GM21723 (cell line): ENCODE data around the gene TMEM26.

Source experiments
- ATAC-seq: cut with Tn5 transposase; IDR thresholded peaks from one replicate; pipeline ENCODE4 v1.9.1; 2021; ENCODE audit warnings: mild to moderate bottlenecking, moderate library complexity; ENCODE audit not compliant: unreplicated experiment

TMEM26 gene

DNA sequence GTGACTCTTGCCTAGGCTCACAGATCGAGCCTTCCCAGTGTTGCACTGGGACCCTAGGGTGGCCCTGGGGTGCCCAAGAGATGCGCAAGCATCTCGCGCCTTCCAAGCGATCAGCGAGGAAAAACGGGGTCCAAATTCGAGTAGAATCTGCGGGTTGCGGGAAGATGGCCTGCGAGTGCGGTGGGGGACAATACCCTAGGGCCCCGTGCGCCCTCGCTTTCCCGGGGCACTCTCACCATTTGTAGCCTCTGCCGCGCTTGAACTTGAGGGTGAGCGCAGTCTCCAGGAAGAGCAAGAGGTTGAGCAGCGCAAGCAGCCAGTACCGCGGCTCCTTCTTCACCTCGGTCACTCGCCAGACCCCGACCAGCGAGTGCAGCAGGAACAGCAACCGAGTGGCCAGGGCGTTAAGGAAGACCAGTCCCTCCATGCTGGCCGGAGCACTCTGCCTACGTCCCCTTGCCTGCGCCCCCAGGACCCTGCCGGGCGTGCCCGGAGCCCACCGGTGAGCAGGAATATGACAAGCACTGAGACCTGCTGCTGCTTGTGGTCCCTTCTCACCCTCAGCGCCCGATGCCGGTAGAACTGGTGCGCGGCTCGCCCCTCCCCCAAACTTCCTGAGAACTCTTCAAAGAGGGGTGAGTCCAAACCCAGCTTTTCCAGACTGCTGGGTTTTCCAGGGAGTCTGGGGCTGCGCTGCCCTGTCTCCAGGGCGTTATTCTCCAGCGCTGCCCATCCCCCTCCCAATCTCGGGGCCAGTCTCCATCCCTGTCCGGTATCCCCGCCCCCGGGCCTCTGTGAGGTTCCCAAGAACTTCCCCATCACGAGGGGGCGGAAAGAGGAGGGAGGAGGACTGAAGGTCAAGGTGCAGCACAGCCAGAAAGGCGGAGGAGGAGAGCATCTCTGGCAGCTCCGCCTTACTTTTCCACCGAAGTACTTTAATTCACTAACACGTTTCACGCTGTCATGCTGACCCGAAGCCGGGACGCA lies at the start of gene TMEM26:
Gene TMEM26, minus strand, starts transcription at position 727 of the 987 bp plus-strand sequence. Its CDS starts 300 bp downstream, at position 427.
- ATAC-seq = no peak

DNA sequence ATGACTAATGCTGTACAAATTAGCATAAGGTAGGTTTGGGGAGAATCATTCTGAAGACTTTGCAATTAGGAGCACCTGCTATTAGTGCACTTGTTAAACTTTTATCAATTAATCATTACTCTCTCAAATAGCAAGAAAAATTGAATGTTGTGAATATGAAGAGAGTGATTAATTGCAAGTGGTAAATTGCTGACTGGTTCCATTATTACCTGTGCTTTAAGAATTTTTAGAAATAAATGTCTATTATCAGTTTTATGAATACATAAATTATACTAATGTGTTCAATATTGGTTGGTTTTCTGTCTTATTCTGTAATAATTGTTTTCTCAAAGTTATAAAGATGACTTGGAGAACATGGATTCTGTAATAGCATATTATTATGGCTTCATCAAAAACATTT lies 47.3 kb upstream of the TMEM26 start:
- ATAC-seq = no peak

DNA sequence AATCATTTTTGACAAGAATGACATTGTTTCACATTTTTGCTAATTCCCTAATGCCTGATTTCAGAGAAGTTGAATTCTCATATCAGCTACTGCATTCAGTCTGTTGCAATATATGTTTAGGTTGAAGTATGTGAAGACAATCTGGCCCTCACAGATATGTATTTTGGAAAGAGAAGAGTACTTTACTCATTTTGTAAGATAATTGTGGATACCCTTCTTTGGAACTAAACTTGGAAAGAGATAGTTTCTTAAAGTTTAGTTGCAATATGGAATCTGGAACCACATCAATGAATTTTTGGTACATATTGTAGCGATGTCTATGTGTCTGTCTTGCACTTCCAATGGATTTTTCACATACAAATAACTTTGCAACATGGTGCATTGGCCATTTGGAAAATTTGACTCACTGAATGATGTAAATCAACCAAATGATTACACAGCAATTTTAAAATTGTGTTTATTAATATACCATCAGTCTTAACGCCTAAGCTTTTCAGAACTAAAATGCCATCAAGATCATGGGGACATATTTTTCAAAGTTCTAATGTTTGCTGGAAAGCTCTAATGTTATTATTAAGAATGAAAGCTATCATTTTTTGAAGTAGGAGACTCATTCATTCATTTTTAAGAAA lies 39.3 kb upstream of the TMEM26 start:
- no peak for ATAC-seq

DNA sequence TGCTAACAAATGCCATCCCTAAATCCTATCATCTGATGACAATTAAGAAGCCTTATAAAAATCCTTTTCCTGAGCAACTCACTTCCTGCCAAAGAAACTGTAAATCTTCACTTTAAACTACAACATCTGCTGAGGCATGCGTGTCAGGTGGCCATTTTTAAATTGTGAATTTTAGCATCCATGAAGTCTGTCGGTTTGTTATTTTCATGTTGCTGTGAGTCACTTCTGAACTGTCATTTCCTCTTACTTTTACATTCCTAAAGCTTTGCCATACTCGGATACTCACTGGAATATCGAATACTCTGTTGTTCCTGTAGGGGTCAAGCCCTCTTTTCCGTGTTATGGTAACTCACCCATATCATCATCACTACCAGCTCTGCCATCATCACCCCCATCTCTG lies 34.3 kb upstream of the TMEM26 start:
- no peak for ATAC-seq

DNA sequence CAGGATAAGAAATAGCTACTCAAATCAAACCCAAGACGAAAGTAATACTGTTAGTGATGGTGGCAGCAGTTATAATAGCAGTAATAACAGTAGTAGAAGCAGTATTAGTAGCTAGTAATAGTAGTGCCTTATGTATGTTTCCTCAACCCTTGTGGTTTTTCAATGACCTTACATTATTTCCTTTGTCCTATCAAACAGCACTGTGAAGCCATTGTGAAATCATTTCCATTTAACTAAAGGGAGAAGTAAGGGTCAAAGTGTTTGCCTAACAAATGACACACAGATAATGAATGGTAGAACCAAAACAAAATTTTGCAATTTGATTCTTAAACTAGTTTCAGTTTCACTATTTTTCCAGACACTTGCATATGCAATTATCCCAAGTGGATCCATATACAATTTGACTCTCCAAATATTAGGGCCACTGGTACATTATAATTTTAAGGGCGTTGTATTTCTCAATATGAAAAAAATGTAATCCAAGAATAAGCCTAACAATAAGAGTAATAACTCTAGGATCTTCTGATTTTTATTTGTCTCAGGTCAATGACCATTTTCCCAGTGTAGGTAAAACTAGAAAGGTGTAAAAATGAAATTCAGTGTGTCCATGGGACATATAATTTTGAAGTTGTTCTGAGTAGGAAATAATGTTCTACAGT lies 33.7 kb upstream of the TMEM26 start:
- no peak for ATAC-seq

DNA sequence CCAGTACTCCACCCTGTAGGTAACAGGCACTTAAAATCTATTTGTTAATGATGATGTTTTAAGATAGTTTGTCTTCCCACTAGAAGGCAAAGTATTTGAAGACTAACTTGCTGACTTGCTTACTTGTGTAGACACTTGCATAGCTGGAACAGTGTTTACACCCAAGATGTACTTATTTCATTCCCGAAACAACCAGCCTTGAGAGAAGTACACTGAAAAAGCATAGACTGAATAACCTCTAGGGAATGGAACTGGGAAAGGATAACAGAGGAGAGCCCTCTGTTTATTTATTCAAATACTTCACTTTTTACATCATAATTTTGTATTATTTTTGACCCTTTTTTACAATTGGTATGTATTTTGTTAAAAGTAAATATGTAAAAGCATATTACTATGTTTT lies 33.1 kb upstream of the TMEM26 start:
- ATAC-seq = no peak

DNA sequence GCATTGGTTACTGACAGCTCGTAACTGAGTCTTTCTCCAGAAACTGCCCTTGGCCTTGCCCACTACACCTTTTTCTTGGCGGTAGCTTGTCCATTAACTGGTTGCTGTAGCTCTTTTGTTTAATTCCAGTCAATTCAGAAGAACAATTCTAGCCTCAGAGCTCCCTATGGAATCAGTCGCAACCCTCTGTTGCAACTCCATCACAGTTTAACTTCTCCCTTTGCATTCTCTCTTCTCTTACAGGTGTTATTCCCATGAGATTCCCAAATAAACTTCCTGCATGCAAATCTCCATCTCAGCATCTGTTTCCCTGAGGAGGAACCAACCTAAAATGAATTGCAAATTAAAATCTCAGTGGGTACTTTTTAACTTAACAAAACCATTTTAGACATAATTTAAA lies 28.4 kb upstream of the TMEM26 start:
- no peak for ATAC-seq

DNA sequence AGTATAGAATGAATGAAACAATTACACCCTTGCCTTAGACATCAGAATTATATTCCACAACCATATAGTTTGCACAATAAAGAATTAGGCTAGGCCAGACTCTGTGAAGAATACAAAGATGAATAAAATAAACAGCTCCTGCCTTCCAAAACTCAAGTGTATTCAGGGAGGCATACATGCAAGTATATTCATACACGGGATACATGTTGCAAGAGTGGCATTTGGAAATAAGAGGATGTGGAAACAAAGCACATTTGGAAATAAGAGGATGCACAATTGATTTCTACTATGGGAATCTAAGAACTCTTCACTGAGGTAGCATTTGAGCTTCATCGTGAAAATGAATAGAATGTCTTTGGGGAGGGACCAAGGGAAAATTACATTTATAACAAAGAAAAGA lies 27.0 kb upstream of the TMEM26 start:
- no peak for ATAC-seq

DNA sequence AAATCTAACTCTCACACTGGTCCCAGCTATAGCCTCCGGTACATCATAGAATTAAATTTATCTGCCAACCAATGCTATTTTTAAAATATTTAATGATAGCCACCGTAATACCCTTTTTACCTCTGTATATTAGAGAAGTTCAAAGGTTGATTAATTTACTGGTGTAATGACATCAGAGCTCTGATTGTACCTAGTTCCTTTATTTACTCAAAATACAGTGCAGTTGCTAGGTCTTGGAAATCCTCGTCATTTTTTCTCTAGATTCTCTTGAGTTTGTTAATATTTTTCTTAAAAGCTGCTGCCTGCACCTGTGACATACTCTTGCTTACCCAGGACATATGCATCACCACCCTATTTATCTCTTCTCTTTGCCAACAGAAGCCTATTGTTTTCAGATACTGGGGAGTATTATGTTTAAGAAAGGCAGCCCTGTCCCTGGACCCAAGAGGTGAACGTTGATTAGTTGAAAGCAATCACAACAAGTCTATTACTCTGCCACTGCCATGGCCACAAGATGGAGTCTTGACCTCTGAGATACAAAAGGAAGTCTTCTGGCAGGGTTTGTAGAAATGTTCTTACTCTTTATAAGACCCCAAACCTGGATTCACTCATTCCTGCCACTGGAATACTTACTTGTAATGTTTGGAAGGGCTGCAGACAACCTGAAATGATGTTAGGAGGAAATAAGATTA lies 25.6 kb upstream of the TMEM26 start:
- no peak for ATAC-seq

DNA sequence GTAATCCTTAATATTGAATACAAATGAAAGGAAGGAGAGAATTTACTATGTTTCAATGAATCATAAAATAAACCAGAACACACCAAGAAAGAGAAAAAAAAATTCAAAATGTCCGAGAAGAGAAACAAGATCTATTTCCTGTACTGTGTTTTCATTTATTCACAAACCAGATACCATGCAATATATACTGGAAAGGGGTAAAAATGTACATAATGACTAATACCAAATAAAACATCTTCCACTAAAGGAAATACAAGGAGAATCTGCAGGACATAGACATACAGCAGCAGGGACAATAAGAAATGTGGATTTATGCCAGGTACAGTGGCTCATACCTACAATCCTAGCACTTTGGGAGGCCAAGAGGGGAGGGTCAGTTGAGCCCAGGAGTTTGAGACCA lies 24.3 kb upstream of the TMEM26 start:
- ATAC-seq = no peak

DNA sequence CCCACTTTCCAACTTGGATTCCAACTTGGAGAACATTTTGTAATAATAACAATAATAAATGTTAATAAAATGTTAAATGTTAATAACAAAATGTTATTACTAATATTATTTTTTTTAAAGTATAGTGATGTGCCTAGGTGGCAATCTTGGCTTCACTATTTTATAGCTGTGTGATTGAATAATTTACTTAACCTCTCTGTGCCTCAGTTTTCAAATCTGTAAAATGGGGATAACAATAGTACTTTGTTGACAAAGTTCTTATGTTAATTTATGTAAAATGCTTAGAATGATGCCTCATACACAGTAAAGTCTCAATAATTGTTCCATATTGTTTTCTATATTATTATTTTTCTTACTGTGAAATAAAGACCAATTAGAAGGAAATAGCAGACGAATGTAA lies 23.3 kb upstream of the TMEM26 start:
- no peak for ATAC-seq

DNA sequence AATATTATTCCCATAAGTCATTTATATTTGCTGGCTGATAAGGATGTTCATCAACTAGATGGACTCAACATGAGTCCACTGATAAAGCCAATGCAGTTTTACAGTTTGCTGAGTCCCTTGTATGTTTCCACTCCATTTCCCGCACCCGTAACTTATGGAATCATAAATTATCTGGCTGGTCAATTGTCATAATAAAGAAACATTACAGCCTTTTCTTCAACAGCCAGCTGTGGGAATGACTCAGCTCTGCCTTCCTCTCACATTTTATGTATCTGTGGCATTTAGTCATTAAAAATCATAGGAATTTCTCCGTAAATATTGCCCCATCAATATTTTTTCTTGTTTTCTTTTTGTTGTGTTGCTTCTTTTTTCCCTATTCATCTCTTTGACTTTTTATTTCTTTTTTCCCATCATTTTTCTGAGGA lies 22.3 kb upstream of the TMEM26 start:
- no peak for ATAC-seq

DNA sequence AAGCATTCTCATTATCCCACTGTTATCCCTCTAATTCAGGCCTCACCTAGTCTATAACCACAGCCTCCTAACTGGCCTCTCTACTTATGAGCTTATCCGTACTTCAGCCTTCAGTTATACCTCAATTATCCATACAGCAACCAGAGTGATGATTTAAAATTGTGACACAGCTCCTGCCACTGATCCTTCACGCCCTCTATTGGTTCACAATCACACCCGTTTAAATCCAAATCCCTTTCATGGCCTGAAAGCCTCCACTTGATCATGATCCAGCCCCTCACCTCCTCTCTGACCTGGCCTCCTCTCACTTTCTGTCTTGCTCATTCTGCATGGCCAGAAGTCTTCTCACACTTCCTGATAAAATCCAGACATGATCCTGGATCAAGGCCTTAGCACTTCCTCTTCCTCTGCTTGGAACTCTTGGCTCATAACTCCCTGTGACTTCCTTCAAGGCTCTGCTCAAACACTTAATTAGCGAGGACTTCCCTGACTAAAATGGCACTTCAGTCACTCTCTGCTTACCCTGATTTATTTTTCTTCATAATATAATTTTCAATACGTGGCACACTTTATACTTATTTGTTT lies 19.0 kb upstream of the TMEM26 start:
- ATAC-seq = no peak

DNA sequence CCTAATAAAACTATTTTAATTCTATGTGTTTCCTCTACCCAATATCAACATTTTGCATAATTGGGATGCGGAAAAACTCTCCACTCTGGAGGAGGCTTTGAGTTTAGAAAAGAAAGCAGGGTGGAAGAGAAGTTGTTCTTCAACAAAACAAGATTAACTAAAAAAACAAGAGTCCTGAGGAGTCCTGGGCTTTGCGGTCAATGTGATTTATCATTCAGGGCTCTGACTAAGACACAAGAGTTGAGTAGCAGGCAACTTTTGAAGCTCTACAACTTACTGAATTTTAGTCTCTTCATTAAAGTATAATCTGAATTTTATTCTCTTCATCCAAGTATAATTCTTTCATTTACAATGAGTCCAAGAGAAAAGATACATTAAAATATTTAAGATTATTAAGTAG lies 18.3 kb upstream of the TMEM26 start:
- ATAC-seq = no peak

DNA sequence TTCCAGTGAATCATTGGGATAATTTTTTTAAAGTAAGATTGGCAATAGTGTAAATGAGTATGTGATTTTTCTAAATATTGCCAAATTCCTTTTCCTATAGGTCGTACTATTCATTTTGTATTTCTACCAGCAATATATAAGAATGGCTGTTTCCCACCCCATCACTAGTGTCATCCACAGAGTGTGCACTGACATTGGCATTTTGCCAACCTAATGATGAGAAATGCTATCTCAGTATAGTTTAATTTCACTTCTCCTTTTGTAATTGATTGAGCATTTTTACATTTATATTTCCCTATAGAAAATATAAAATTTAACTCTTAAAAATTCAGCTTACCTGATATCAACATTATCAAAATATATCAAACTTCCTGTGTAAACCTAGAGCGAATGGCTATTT lies 17.6 kb upstream of the TMEM26 start:
- no peak for ATAC-seq

DNA sequence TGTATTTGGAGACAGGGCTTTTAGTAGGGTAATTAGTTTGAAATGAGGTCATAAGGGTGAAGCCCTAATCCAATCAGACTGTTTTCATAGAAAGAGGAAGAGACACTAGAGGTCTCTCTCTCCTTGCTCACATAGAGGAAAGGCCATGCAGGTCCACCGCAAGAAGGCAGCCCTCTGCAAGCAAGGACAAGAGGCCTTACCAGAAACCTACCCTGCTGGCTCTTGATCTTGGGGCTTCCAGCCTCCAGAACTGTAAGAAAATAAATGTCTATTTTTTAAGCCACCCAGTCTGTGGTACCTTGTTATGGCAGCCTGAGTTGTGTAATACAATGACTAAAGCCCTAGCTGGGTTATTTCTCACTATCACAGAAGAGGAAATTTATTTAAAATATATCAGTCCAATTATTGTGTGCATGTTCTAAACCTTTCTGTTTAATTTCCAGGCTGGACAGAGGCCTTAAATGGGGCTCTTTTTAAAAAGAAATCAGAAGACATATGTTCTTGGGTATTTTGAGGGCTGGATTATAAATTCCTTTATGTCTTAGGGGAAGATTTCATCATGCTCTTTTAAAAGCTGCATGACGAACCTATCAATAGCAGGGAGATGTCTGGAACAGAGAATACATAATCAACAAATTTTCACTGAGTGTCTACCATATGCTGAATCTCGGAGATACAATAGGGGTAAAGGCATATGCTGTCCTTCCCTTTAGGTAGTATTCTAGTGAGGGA lies 12.9 kb upstream of the TMEM26 start:
- no peak for ATAC-seq

DNA sequence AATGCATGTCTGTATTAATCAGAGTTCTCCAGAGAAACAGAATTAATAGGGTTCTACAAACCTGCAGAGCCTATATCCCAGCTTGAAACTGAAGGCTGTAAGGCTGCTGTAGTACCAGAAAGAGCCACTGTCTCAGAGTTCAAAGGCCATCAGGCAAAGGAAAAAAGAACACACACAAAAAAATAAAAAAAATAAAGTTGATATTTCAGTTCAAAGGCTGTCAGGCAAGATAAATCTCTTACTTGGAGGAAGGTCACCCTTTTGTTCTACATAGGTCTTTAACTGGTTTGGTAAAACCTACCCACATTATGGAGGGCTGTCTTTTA lies 12.0 kb upstream of the TMEM26 start:
- no peak for ATAC-seq

DNA sequence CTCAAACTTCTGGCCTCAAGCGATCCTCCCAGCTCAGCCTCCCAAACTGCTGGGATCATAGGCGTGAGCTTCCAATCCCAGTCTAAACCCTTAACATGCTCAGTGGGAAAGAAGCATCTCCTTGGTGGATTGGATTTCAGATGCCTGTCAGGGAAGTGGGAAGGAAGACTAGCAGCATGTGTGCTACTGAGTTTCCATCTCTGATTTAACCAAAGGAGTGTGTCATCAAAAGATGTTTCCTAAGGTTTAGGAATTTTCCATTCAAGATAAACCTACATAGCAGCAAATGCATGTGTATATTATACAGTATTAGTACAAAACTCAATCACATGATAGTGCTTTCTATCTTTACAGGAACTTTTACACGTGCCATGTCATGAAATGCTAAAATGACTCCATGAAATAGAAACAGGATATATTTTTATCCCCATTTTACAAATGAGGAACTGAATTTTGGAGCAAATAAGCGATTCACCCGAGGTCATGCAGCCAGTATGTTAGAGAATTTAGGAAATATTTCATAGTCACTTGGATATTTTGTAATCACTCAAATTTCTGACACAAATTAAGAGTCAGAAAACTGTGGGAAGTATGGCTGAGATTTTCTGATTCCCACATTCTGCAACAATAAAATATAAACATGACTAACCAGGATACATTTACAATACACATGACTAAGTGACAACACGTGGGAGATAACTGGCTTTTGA lies 11.4 kb upstream of the TMEM26 start:
- no peak for ATAC-seq

DNA sequence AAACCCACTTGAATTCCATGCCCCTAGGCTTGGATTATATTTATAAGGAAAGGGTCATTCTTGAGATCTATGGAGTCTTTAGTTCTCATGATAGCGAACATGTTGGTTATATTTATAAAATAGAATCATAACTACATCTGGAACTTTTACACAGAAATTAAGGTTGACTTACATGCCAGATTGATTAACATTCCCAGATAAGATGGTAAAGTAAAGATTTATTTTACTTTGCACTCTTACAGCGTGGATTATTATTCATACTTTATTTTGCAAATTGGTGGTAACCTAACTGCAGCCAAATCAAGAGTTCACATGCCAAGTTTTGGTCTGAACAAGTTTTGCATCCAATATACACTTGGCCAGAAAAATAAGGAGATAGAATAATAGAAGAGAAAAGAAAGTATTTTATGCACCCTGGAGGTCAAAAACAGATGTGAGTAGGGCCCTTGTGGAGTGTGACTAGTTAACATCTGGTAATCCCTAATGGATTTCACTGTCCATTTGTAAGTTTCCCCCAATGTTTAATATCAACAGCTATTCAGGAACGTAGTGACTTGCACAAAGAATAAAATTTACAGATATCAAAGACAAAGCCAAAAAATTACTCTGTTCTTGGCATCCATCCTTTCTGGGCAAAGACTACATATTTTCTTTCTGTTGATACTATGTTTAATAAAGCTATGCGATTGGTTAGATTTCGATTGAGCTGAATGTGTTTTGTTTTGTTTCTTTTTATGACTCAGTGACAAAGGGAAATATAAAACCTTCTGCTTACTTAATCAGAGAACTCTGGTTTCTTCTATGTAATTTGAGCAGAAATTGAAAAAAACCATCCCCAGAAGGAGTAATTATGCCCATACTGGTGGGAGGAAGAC lies 10.1 kb upstream of the TMEM26 start:
- no peak for ATAC-seq
